HG02943 (cell line): ENCODE data around the gene DYSF.
"Not testable (repeated sequence)": the region's sequence is repeated elsewhere in the genome, so short reads cannot be mapped to it uniquely, and the experiment has no call there.

Experiments
- ATAC-seq: cut with Tn5 transposase; IDR thresholded peaks from one replicate; pipeline ENCODE4 v1.9.1; 2021; ENCODE audit warnings: mild to moderate bottlenecking, low read depth, moderate library complexity; ENCODE audit not compliant: unreplicated experiment

Gene DYSF

GRCh38 chr2:71630454-71631328, 177.3 kb downstream of the DYSF start:
- ATAC-seq, result no peak

- no peak for ATAC-seq
Observed at GRCh38 chr2:71631411-71631931, 178.1 kb downstream of the DYSF start.

- ATAC-seq, result no peak
Observed at GRCh38 chr2:71633086-71633485, 179.7 kb downstream of the DYSF start.

GRCh38 chr2:71634567-71634966, 181.2 kb downstream of the DYSF start:
- no peak for ATAC-seq

- no peak for ATAC-seq
Observed at GRCh38 chr2:71635798-71636197, 182.4 kb downstream of the DYSF start.

- no peak for ATAC-seq
Observed at GRCh38 chr2:71637168-71637567, 183.8 kb downstream of the DYSF start.

GRCh38 chr2:71637736-71638135, 184.4 kb downstream of the DYSF start:
- no peak for ATAC-seq

GRCh38 chr2:71639735-71640134, 186.4 kb downstream of the DYSF start:
- ATAC-seq, result no peak

GRCh38 chr2:71640489-71640888, 187.1 kb downstream of the DYSF start:
- no peak for ATAC-seq

GRCh38 chr2:71643674-71644357, 190.5 kb downstream of the DYSF start:
- no peak for ATAC-seq

GRCh38 chr2:71646028-71646427, 192.7 kb downstream of the DYSF start:
- ATAC-seq, result no peak

- ATAC-seq, result no peak
Observed at GRCh38 chr2:71647356-71647755, 194.0 kb downstream of the DYSF start.

- ATAC-seq, result no peak
Observed at GRCh38 chr2:71655498-71655897, 202.1 kb downstream of the DYSF start.

GRCh38 chr2:71658256-71658655, 204.9 kb downstream of the DYSF start:
- not testable (repeated sequence) for ATAC-seq

- ATAC-seq, result no peak
Observed at GRCh38 chr2:71658771-71659170, 205.4 kb downstream of the DYSF start.

GRCh38 chr2:71659868-71660518, 206.6 kb downstream of the DYSF start:
- ATAC-seq, result no peak

- no peak for ATAC-seq
Observed at GRCh38 chr2:71661782-71662181, 208.4 kb downstream of the DYSF start.

GRCh38 chr2:71662665-71663394, 209.5 kb downstream of the DYSF start:
- ATAC-seq, result no peak

GRCh38 chr2:71664161-71664560, 210.8 kb downstream of the DYSF start:
- no peak for ATAC-seq
